ENCODE measurements around the gene DIS3L2. TPM values are rescaled to one million over a fixed set of nuclear protein-coding genes. Genes with fewer than 3 reads are reported as not detected.

Gene DIS3L2
- total and polyA plus RNA-seq, 2 experiments from 2014 or later: 9.3 to 15.6 TPM

DNA sequence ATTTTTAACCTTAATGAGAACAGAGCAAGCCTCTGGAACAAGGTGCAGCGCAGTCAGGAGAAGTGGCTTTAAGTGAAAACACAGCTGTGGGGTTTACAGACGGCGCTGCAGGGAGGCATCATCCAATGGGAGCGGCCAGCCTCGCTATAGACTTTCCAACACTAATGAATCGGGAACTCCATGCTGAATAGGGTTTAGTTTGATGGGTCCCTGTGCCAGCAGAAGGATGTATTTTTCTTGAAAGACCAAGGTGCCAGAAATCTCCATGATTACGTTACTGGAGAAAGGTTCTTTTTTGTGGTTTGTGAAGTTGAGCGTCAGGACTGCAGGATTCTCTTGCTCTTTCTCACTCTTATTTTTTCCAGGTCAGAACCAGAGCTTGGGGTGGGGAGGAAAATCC lies 329.2 kb downstream of the DIS3L2 start:
- TF ChIP-seq EZH2 (IDR thresholded peaks at IDR 0.05; ENCODE audit: insufficient read depth, poor library complexity, severe bottlenecking) (no peak), EZH2phosphoT487 (IDR thresholded peaks at IDR 0.05; ENCODE audit: insufficient read depth, low read depth) (no peak)
- H2AFZ ChIP-seq: no peak overlapping the region
- H3K27me3 ChIP-seq (replicated peaks; ENCODE audit: insufficient read depth): no peaks in the 10 kb centered on the region
- no peak overlapping the region for H3K9ac ChIP-seq
- no peaks in the 10 kb centered on the region for H3F3A ChIP-seq (ENCODE audit: insufficient read depth)
- no peaks in the 10 kb centered on the region for H3K9me2 ChIP-seq (ENCODE audit: insufficient read depth)
- no peak for DNase-seq
- H3K4me2 ChIP-seq (ENCODE audit: unreplicated experiment): no peak overlapping the region
- no peaks in the 10 kb centered on the region for H3K4me1 ChIP-seq (ENCODE audit: insufficient read depth)
- in situ Hi-C loops (cut with MboI): no loop called here
- H3K79me2 ChIP-seq (ENCODE audit: insufficient read depth): no peaks in the 10 kb centered on the region
- H3K36me3 ChIP-seq (ENCODE audit: low read depth): no peaks in the 10 kb centered on the region
- no peak overlapping the region for H3K27ac ChIP-seq
- 97 to 98% methylated on average over 8 of the region's 8 CpGs for WGBS, 2 experiments (ENCODE audit: low coverage in 1 of 2, low lambda C conversion rate in 2 of 2, missing lambda C conversion rate in 2 of 2)
- no peak overlapping the region for H3K4me3 ChIP-seq
- no peaks in the 10 kb centered on the region for H3K9me3 ChIP-seq (ENCODE audit: low read depth)
- H4K20me1 ChIP-seq (ENCODE audit: insufficient read depth): no peaks in the 10 kb centered on the region

DNA sequence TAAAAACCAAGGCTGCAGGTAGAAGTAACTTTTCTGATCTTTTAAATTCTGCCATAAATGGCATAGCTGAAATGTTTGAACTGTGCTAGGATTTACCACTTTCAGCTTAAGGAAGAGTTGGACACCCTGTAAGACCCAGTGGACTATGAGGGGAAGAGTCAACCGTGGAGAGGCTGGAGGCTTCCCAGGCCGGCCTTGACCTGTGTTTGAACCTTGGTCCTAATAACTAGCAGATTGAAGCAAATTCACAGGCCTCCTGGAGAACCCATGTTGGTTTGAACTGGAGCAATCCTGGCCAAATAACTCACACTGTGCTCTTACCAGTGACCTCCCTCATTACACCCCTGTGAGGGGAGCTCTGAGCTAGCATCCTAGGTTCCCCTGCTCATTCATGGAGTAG lies 329.8 kb downstream of the DIS3L2 start:
- DNase-seq: no peak
- no peaks in the 10 kb centered on the region for H3K9me2 ChIP-seq (ENCODE audit: insufficient read depth)
- H3K4me1 ChIP-seq (ENCODE audit: insufficient read depth): no peaks in the 10 kb centered on the region
- no peaks in the 10 kb centered on the region for H4K20me1 ChIP-seq (ENCODE audit: insufficient read depth)
- no peaks in the 10 kb centered on the region for H3K27me3 ChIP-seq (replicated peaks; ENCODE audit: insufficient read depth)
- no peaks in the 10 kb centered on the region for H3K79me2 ChIP-seq (ENCODE audit: insufficient read depth)
- H3K36me3 ChIP-seq (ENCODE audit: low read depth): no peaks in the 10 kb centered on the region
- 60 to 86% methylated on average over 2 of the region's 2 CpGs for WGBS, 2 experiments (ENCODE audit: low coverage in 1 of 2, low lambda C conversion rate in 2 of 2, missing lambda C conversion rate in 2 of 2)
- no peak overlapping the region for H3K9ac ChIP-seq
- H3K9me3 ChIP-seq (ENCODE audit: low read depth): no peaks in the 10 kb centered on the region
- no peak overlapping the region for H2AFZ ChIP-seq
- no peaks in the 10 kb centered on the region for H3F3A ChIP-seq (ENCODE audit: insufficient read depth)
- in situ Hi-C loops (cut with MboI): no loop called here
- no peak for TF ChIP-seq EZH2phosphoT487 (IDR thresholded peaks at IDR 0.05; ENCODE audit: insufficient read depth, low read depth)
- TF ChIP-seq EZH2 (IDR thresholded peaks at IDR 0.05; ENCODE audit: insufficient read depth, poor library complexity, severe bottlenecking): no peak
- no peak overlapping the region for H3K4me3 ChIP-seq
- no peak overlapping the region for H3K27ac ChIP-seq
- H3K4me2 ChIP-seq (ENCODE audit: unreplicated experiment): no peak overlapping the region

DNA sequence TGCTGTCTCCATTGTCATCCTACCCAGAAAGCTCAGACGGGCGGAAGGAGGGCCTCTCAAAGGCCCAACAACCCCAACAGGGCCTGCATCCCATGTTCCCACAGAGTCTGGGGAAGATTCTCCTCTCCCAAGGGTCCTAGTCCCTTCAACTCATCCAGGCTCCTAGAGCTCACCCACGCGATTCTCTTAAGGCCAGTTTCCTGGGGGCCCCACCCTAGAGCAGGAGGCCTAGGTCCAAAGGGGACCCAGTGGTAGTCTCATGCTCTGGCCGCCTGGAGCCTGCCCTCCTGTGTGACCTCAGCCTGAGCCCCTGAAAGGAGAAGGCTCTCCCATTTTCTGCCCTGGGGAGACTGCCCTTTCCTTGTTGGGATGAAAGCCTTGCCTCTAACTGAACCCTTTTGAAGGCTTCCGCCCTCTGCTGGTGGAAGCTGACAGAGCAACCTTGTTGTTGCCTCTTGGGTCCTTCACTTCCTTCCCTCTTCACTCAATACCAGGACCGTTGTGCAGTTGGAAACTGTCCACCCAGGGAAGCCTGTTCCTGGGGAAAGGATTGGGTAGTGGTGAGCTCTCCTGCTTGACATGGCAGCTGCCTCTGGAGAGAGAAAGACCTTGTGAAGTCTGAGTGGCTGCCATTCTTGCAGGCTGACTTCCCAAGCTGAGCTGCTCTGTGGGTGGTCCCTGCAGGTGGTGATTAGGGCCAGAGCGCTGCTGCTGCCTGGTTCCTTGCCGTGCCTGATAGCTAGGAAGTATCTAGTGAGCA lies 331.1 kb downstream of the DIS3L2 start:
- peak; percentile 66 for DNase-seq
- Histone ChIP-seq H3K27me3 (replicated peaks; ENCODE audit: insufficient read depth) (no peaks in the 10 kb centered on the region), H3K27ac (no peak overlapping the region), H3F3A (ENCODE audit: insufficient read depth) (no peaks in the 10 kb centered on the region), H3K79me2 (ENCODE audit: insufficient read depth) (no peaks in the 10 kb centered on the region), H4K20me1 (ENCODE audit: insufficient read depth) (no peaks in the 10 kb centered on the region), H3K4me3 (no peak overlapping the region), H3K9ac (no peak overlapping the region), H3K9me2 (ENCODE audit: insufficient read depth) (no peaks in the 10 kb centered on the region), H3K4me2 (ENCODE audit: unreplicated experiment) (no peak overlapping the region), H3K9me3 (ENCODE audit: low read depth) (no peaks in the 10 kb centered on the region), H2AFZ (no peak overlapping the region), H3K36me3 (ENCODE audit: low read depth) (no peaks in the 10 kb centered on the region), H3K4me1 (ENCODE audit: insufficient read depth) (no peaks in the 10 kb centered on the region)
- WGBS, 2 experiments (ENCODE audit: low coverage in 1 of 2, low lambda C conversion rate in 2 of 2, missing lambda C conversion rate in 2 of 2): 70 to 72% methylated on average over 9 of the region's 9 CpGs
- no peak for TF ChIP-seq EZH2 (IDR thresholded peaks at IDR 0.05; ENCODE audit: insufficient read depth, poor library complexity, severe bottlenecking)
- no peak for TF ChIP-seq EZH2phosphoT487 (IDR thresholded peaks at IDR 0.05; ENCODE audit: insufficient read depth, low read depth)
- in situ Hi-C loops (cut with MboI): no loop called here

DNA sequence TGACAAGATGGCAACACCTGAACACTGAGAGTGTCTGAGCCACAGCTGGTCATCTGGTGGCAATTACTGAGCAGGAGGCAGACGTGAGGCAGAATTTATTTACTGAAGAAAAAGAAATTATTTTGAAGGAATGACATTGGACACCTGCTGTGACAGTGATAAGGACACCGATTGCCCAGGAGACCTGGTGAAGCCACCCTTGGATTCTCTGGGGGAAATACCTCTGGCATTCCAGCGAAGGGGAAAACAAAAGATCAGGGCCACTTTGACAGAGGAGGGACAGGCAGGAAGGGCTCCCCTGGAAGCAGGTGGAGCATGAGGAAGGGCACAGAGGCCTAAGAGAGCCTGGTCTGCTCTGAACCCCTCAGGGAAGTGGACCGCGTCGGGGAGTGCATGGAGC lies 331.7 kb downstream of the DIS3L2 start:
- H3K4me2 ChIP-seq (ENCODE audit: unreplicated experiment): no peak overlapping the region
- in situ Hi-C loops (cut with MboI): no loop called here
- TF ChIP-seq EZH2phosphoT487 (IDR thresholded peaks at IDR 0.05; ENCODE audit: insufficient read depth, low read depth) (no peak), EZH2 (IDR thresholded peaks at IDR 0.05; ENCODE audit: insufficient read depth, poor library complexity, severe bottlenecking) (no peak)
- no peaks in the 10 kb centered on the region for H3K27me3 ChIP-seq (replicated peaks; ENCODE audit: insufficient read depth)
- H3K36me3 ChIP-seq (ENCODE audit: low read depth): no peaks in the 10 kb centered on the region
- H3K79me2 ChIP-seq (ENCODE audit: insufficient read depth): no peaks in the 10 kb centered on the region
- H3K9me3 ChIP-seq (ENCODE audit: low read depth): no peaks in the 10 kb centered on the region
- DNase-seq: no peak
- 78 to 82% methylated on average over 6 of the region's 6 CpGs for WGBS, 2 experiments (ENCODE audit: low coverage in 1 of 2, low lambda C conversion rate in 2 of 2, missing lambda C conversion rate in 2 of 2)
- no peaks in the 10 kb centered on the region for H3F3A ChIP-seq (ENCODE audit: insufficient read depth)
- no peak overlapping the region for H2AFZ ChIP-seq
- no peaks in the 10 kb centered on the region for H3K4me1 ChIP-seq (ENCODE audit: insufficient read depth)
- no peaks in the 10 kb centered on the region for H4K20me1 ChIP-seq (ENCODE audit: insufficient read depth)
- H3K4me3 ChIP-seq: no peak overlapping the region
- H3K9me2 ChIP-seq (ENCODE audit: insufficient read depth): no peaks in the 10 kb centered on the region
- no peak overlapping the region for H3K9ac ChIP-seq
- H3K27ac ChIP-seq: no peak overlapping the region
